AG04449 (cell line): ENCODE measurements around the gene SPIRE2.
"Not testable (repeated sequence)": the region's sequence is repeated elsewhere in the genome, so short reads cannot be mapped to it uniquely, and the experiment has no call there.

Experiments
- CTCF ChIA-PET: fragments of 350-600 bp; formaldehyde crosslinking; extraction: SDS; loops from one replicate; lab custom pipeline; 2021; ENCODE audit warnings: antibody characterized with exemption; lab: Yijun Ruan, JAX
- POLR2A ChIA-PET: fragments of 400-600, 350-600 bp; formaldehyde crosslinking; extraction: SDS; loops from one replicate; lab custom pipeline; 2020; ENCODE audit warnings: antibody characterized with exemption, inconsistent platforms; lab: Yijun Ruan, JAX
- DNase-seq: peaks from one replicate; pipeline ENCODE4 v3.0.0-alpha.2; 2010; ENCODE audit warnings: low read depth, low spot score
- H3K4me3 ChIP-seq: 2 replicates; pipeline ENCODE4 v1.5.1; 2011; ENCODE audit warnings: low read depth, mild to moderate bottlenecking, control low read depth, low read length
- CTCF ChIP-seq: IDR thresholded peaks from one replicate; pipeline ENCODE4 v1.5.1; 2011; ENCODE audit warnings: mild to moderate bottlenecking, moderate library complexity, low read length, control low read depth, inconsistent platforms; ENCODE audit not compliant: insufficient read depth; ENCODE audit errors: missing control alignments

Gene SPIRE2

GRCh38 chr16:89785523-89786155 is 42.6 kb upstream of the SPIRE2 start:
- ChIA-PET POLR2A (no interaction called here), CTCF (interaction anchor here (0.8 to 1.3 kb wide), 3 partner anchors 28 to 80 kb away, joined by 3 to 4 read pairs (median 3); no protein-coding TSS in a partner anchor)
- H3K4me3 ChIP-seq = no peak overlapping the region
- no peak for DNase-seq
- no peak for TF ChIP-seq CTCF

GRCh38 chr16:89786474-89787364 is 41.6 kb upstream of the SPIRE2 start:
- no peak overlapping the region for H3K4me3 ChIP-seq
- CTCF ChIA-PET = interaction anchor here (1.2 to 1.3 kb wide), 3 partner anchors 29 to 81 kb away, joined by 3 read pairs; no protein-coding TSS in a partner anchor
- TF ChIP-seq CTCF = no peak
- POLR2A ChIA-PET = no interaction called here
- DNase-seq = no peak

GRCh38 chr16:89787365-89787805 is 40.9 kb upstream of the SPIRE2 start:
- ChIA-PET POLR2A (no interaction called here), CTCF (interaction anchor here (1.2 kb wide), 1 partner anchor 81 kb away, joined by 3 read pairs; no protein-coding TSS in a partner anchor)
- DNase-seq = no peak
- no peak for TF ChIP-seq CTCF
- H3K4me3 ChIP-seq = no peak overlapping the region

- no peak overlapping the region for H3K4me3 ChIP-seq
- CTCF ChIA-PET = interaction anchor here (0.8 to 7.5 kb wide), 9 partner anchors 9 to 92 kb away, joined by 3 to 101 read pairs (median 13); partner anchors contain the start of gene SPATA2L
- no peak for TF ChIP-seq CTCF
- POLR2A ChIA-PET = no interaction called here
- DNase-seq = no peak
These were observed 36.8 kb upstream of the SPIRE2 start for GRCh38 chr16:89791278-89791995.

GRCh38 chr16:89793092-89793491 is 35.2 kb upstream of the SPIRE2 start:
- POLR2A ChIA-PET, H3K4me3 ChIP-seq, DNase-seq: not testable (repeated sequence)
- TF ChIP-seq CTCF = peak; percentile 60
- CTCF ChIA-PET = interaction anchor here (0.7 to 7.5 kb wide), 12 partner anchors 9 to 218 kb away, joined by 3 to 101 read pairs (median 6); partner anchors contain the start of genes CPNE7 and SPATA2L
